DMS153 treated with DMSO at 0.1 percent for 48 hours (cell line): Measurements from ENCODE around the gene C2CD3.
"Not testable (repeated sequence)": the region's sequence is repeated elsewhere in the genome, so short reads cannot be mapped to it uniquely, and the experiment has no call there.

Experiments used
- DNase-seq: peaks from one replicate; lab custom pipeline; 2025; ENCODE audit not compliant: unreplicated experiment; lab: John Stamatoyannopoulos, UW

The C2CD3 gene

GRCh38 chr11:74069146-74070046 is 101.4 kb downstream of the C2CD3 start:
- DNase-seq, result no peak

GRCh38 chr11:74066663-74067062 is 104.1 kb downstream of the C2CD3 start:
- DNase-seq, result not testable (repeated sequence)

GRCh38 chr11:74065534-74065933 is 105.3 kb downstream of the C2CD3 start:
- not testable (repeated sequence) for DNase-seq

GRCh38 chr11:74063628-74064027 is 107.2 kb downstream of the C2CD3 start:
- DNase-seq, result not testable (repeated sequence)

GRCh38 chr11:74061599-74061998 is 109.2 kb downstream of the C2CD3 start:
- not testable (repeated sequence) for DNase-seq

- DNase-seq, result no peak
Measured at GRCh38 chr11:74057249-74058151, 113.3 kb downstream of the C2CD3 start.

GRCh38 chr11:74055938-74056337 is 114.9 kb downstream of the C2CD3 start:
- no peak for DNase-seq

- no peak for DNase-seq
Measured at GRCh38 chr11:74050465-74050864, 120.3 kb downstream of the C2CD3 start.

GRCh38 chr11:74048993-74049392 is 121.8 kb downstream of the C2CD3 start:
- no peak for DNase-seq

GRCh38 chr11:74044538-74044937 is 126.3 kb downstream of the C2CD3 start:
- DNase-seq, result no peak

GRCh38 chr11:74043450-74043849 is 127.4 kb downstream of the C2CD3 start:
- no peak for DNase-seq

- no peak for DNase-seq
Measured at GRCh38 chr11:74037309-74037708, 133.5 kb downstream of the C2CD3 start.

- no peak for DNase-seq
Measured at GRCh38 chr11:74035264-74035663, 135.5 kb downstream of the C2CD3 start.

GRCh38 chr11:74033046-74033445 is 137.8 kb downstream of the C2CD3 start:
- no peak for DNase-seq

- no peak for DNase-seq
Measured at GRCh38 chr11:74030723-74031676, 139.8 kb downstream of the C2CD3 start.

GRCh38 chr11:74025467-74026166 is 145.2 kb downstream of the C2CD3 start:
- DNase-seq, result no peak

- no peak for DNase-seq
Measured at GRCh38 chr11:74024261-74025029, 146.4 kb downstream of the C2CD3 start.

GRCh38 chr11:74023276-74023675 is 147.5 kb downstream of the C2CD3 start:
- DNase-seq, result no peak

GRCh38 chr11:74022546-74022945 is 148.3 kb downstream of the C2CD3 start:
- no peak for DNase-seq
